Measurements from ENCODE around the gene TPR. TPM values are rescaled to one million over a fixed set of nuclear protein-coding genes. Genes with fewer than 3 reads are reported as not detected.

TPR gene
- total RNA-seq, 3 donors from 2014 or later (not counting 1 experiment from before 2014, with no cell fraction given) = 96.8 to 137 (median 116) TPM

DNA sequence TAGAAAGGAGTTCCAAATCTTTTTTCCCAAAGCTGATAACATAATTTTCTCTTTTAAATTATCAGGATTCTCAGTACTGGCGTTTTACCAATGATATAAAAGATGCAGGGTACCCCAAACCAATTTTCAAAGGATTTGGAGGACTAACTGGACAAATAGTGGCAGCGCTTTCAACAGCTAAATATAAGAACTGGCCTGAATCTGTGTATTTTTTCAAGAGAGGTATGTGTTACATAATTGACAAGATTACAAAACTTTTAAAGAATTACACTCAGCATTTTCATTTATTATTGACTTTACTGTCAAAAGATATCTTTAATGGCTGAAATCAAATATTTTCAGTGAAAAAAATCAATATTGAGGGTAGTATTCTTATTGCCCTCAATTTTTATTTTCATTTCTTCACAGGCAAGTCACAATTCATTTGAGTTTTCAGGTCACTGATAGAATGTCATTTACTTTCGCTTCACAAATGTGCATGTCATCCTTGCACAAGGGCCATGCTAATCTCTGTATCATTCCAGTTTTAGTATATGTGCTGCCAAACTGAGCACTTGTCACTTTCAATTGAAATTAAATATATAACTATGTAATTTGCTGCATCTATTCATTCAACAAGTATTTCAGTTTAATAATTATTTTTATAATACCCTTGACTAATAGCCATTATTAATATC lies 63.5 kb downstream of the TPR start:
- H3K27me3 Mint-ChIP-seq (ENCODE audit: low read depth in 2 of 2) = no peaks in the 10 kb centered on the region
- H3K4me3 Mint-ChIP-seq = no peak overlapping the region
- H3K9me3 Mint-ChIP-seq = no peaks in the 10 kb centered on the region
- no peaks in the 10 kb centered on the region for H3K9me3 ChIP-seq (ENCODE audit: control insufficient read depth, insufficient read depth, low read length)
- intact Hi-C loops (cut with micrococcal nuclease) = no loop called here
- H3K36me3 Mint-ChIP-seq = no peaks in the 10 kb centered on the region
- peaks cover under 1 to 7% of the 10 kb centered on the region in 2 donors for H3K4me1 Mint-ChIP-seq
- H3K27ac Mint-ChIP-seq = no peak overlapping the region
- H3K4me3 ChIP-seq (ENCODE audit: low read length) = no peak overlapping the region
- peaks cover 11% of the 10 kb centered on the region for H3K4me1 ChIP-seq (ENCODE audit: control insufficient read depth, insufficient read depth, low read length)
- ATAC-seq (no peak), DNase-seq (no peak)
- no peaks in the 10 kb centered on the region for H3K27me3 ChIP-seq (ENCODE audit: control insufficient read depth, insufficient read depth, low read length)
- H3K36me3 ChIP-seq (ENCODE audit: control insufficient read depth, insufficient read depth, low read length) = peaks cover 49% of the 10 kb centered on the region
- 95% methylated on average over 2 of the region's 3 CpGs for WGBS (ENCODE audit: insufficient coverage)
- TF ChIP-seq, protein P1, sequence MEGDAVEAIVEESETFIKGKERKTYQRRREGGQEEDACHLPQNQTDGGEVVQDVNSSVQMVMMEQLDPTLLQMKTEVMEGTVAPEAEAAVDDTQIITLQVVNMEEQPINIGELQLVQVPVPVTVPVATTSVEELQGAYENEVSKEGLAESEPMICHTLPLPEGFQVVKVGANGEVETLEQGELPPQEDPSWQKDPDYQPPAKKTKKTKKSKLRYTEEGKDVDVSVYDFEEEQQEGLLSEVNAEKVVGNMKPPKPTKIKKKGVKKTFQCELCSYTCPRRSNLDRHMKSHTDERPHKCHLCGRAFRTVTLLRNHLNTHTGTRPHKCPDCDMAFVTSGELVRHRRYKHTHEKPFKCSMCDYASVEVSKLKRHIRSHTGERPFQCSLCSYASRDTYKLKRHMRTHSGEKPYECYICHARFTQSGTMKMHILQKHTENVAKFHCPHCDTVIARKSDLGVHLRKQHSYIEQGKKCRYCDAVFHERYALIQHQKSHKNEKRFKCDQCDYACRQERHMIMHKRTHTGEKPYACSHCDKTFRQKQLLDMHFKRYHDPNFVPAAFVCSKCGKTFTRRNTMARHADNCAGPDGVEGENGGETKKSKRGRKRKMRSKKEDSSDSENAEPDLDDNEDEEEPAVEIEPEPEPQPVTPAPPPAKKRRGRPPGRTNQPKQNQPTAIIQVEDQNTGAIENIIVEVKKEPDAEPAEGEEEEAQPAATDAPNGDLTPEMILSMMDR (IDR thresholded peaks at IDR 0.05) = no peak
- H3K27ac ChIP-seq (ENCODE audit: low read length) = no peak overlapping the region

DNA sequence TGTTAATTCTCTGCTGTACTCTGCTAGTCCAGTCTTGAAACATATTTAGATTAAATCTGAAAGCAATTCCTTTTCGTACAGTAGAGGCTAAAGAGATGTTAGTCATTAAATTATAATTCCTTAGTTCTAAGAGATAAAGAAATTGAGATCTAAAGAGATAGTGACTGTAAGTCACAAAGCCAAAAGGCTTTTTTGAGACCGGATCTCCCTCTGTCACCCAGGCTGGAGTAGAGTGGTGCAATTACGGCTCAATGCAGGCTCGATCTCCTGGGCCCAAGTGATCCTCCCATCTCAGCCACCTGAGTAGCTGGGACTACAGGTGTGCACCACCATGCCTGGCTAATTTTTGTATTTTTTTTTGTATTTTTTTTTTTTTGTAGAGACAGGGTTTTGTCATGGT lies 64.7 kb downstream of the TPR start:
- no peaks in the 10 kb centered on the region for H3K9me3 ChIP-seq (ENCODE audit: control insufficient read depth, insufficient read depth, low read length)
- Mint-ChIP-seq H3K9me3 (no peaks in the 10 kb centered on the region), H3K36me3 (no peaks in the 10 kb centered on the region), H3K27me3 (ENCODE audit: low read depth in 2 of 2) (no peaks in the 10 kb centered on the region), H3K27ac (no peak overlapping the region), H3K4me3 (no peak overlapping the region), H3K4me1 (peaks cover 5 to 7% of the 10 kb centered on the region in 2 donors)
- peaks cover 37% of the 10 kb centered on the region for H3K36me3 ChIP-seq (ENCODE audit: control insufficient read depth, insufficient read depth, low read length)
- TF ChIP-seq, protein P1 (IDR thresholded peaks at IDR 0.05) = no peak
- DNase-seq = no peak
- H3K4me3 ChIP-seq (ENCODE audit: low read length) = no peak overlapping the region
- H3K27ac ChIP-seq (ENCODE audit: low read length) = no peak overlapping the region
- intact Hi-C loops (cut with micrococcal nuclease) = no loop called here
- H3K27me3 ChIP-seq (ENCODE audit: control insufficient read depth, insufficient read depth, low read length) = no peaks in the 10 kb centered on the region
- no peak for ATAC-seq
- 98% methylated on average over 3 of the region's 4 CpGs for WGBS (ENCODE audit: insufficient coverage)
- peaks cover 11% of the 10 kb centered on the region for H3K4me1 ChIP-seq (ENCODE audit: control insufficient read depth, insufficient read depth, low read length)

DNA sequence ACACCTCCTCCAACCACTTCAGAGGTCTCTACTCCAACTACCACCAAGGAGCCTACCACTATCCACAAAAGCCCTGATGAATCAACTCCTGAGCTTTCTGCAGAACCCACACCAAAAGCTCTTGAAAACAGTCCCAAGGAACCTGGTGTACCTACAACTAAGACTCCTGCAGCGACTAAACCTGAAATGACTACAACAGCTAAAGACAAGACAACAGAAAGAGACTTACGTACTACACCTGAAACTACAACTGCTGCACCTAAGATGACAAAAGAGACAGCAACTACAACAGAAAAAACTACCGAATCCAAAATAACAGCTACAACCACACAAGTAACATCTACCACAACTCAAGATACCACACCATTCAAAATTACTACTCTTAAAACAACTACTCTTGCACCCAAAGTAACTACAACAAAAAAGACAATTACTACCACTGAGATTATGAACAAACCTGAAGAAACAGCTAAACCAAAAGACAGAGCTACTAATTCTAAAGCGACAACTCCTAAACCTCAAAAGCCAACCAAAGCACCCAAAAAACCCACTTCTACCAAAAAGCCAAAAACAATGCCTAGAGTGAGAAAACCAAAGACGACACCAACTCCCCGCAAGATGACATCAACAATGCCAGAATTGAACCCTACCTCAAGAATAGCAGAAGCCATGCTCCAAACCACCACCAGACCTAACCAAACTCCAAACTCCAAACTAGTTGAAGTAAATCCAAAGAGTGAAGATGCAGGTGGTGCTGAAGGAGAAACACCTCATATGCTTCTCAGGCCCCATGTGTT lies 66.6 kb downstream of the TPR start:
- H3K27ac ChIP-seq (ENCODE audit: low read length) = no peak overlapping the region
- DNase-seq (no peak), ATAC-seq (peak in 1 of 3 donors; percentile 32)
- Mint-ChIP-seq H3K9me3 (no peaks in the 10 kb centered on the region), H3K27ac (no peak overlapping the region), H3K4me3 (no peak overlapping the region), H3K4me1 (peaks cover 5 to 7% of the 10 kb centered on the region in 2 donors), H3K27me3 (ENCODE audit: low read depth in 2 of 2) (no peaks in the 10 kb centered on the region), H3K36me3 (no peaks in the 10 kb centered on the region)
- peaks cover 11% of the 10 kb centered on the region for H3K4me1 ChIP-seq (ENCODE audit: control insufficient read depth, insufficient read depth, low read length)
- peaks cover 18% of the 10 kb centered on the region for H3K36me3 ChIP-seq (ENCODE audit: control insufficient read depth, insufficient read depth, low read length)
- intact Hi-C loops (cut with micrococcal nuclease) = loop anchor here (10.0 kb wide), 1 partner anchor 676 kb away; no protein-coding TSS in a partner anchor
- no peaks in the 10 kb centered on the region for H3K9me3 ChIP-seq (ENCODE audit: control insufficient read depth, insufficient read depth, low read length)
- TF ChIP-seq, protein P1 (IDR thresholded peaks at IDR 0.05) = no peak
- no peak overlapping the region for H3K4me3 ChIP-seq (ENCODE audit: low read length)
- no peaks in the 10 kb centered on the region for H3K27me3 ChIP-seq (ENCODE audit: control insufficient read depth, insufficient read depth, low read length)
- WGBS (ENCODE audit: insufficient coverage) = 67% methylated on average over 6 of the region's 6 CpGs

All from natural killer cell (primary cell).